ENCODE results near the gene MS4A2.
"Not testable (repeated sequence)": the region's sequence is repeated elsewhere in the genome, so short reads cannot be mapped to it uniquely, and the experiment has no call there.

MS4A2 gene

DNA sequence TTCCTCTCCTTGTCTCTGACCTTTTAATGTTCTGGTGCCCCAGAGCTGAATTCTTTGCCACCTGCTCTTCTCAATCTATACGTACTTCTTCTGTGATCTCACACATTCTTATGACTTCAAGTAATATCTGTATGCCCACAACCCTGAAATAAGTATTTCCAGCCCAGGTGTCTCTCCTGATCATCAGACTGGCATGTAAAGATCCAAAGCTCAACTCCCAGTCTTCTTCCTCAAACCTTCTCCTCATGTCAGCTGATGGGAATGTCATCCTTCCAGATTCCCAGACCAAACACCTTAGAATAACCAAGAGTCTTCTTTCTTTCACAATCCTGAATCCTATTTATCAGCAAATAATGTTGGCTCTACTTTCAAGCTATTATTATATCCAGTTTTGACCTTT lies 22.7 kb upstream of the MS4A2 start:
- no peak overlapping the region for H3K4me3 ChIP-seq (ENCODE audit: low read depth, low read length)
- no peak for DNase-seq (ENCODE audit: low read depth)
- TF ChIP-seq, protein P1, sequence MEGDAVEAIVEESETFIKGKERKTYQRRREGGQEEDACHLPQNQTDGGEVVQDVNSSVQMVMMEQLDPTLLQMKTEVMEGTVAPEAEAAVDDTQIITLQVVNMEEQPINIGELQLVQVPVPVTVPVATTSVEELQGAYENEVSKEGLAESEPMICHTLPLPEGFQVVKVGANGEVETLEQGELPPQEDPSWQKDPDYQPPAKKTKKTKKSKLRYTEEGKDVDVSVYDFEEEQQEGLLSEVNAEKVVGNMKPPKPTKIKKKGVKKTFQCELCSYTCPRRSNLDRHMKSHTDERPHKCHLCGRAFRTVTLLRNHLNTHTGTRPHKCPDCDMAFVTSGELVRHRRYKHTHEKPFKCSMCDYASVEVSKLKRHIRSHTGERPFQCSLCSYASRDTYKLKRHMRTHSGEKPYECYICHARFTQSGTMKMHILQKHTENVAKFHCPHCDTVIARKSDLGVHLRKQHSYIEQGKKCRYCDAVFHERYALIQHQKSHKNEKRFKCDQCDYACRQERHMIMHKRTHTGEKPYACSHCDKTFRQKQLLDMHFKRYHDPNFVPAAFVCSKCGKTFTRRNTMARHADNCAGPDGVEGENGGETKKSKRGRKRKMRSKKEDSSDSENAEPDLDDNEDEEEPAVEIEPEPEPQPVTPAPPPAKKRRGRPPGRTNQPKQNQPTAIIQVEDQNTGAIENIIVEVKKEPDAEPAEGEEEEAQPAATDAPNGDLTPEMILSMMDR (conservative IDR thresholded peaks at IDR 0.05; ENCODE audit: low read depth, low read length): no peak

DNA sequence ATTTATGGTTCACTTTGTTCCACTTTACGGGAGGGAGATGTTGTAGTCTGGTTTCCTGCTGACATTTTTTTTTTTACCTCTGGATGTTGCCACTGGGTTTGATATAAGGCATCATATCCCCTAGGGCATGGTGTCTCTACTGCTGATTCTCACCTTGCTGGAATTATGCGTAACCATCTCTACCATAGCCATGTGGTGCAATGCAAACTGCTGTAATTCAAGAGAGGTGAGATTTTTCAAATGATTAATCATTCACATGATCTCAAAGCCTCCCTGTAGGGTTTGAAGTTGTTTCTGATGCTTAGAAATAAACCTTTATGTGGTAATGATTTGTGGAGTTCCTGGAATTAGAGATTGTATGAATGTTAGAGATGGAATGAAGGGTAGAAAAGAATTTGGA lies 19.0 kb upstream of the MS4A2 start:
- TF ChIP-seq, protein P1 (conservative IDR thresholded peaks at IDR 0.05; ENCODE audit: low read depth, low read length): no peak
- no peak for DNase-seq (ENCODE audit: low read depth)
- no peak overlapping the region for H3K4me3 ChIP-seq (ENCODE audit: low read depth, low read length)

DNA sequence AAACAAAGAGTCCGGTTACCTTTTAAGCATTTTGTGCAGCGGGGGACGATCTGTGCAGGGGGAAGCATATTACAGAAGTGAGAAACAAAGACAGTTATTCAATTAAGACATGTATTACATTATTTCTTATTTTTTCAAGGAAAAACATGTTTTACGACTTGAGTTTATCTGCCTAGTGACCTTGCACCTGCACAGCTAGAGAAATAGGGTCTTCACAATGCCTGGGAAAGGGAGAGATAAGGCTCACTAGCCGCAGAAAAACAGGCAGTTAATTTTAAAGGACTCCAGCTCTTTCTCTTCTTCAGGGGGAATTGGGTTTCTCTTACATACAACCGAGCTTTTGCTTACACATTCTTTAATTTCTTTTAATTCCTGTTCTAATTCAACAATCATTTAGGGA lies 16.8 kb upstream of the MS4A2 start:
- DNase-seq (ENCODE audit: low read depth); H3K4me3 ChIP-seq (ENCODE audit: low read depth, low read length): not testable (repeated sequence)

DNA sequence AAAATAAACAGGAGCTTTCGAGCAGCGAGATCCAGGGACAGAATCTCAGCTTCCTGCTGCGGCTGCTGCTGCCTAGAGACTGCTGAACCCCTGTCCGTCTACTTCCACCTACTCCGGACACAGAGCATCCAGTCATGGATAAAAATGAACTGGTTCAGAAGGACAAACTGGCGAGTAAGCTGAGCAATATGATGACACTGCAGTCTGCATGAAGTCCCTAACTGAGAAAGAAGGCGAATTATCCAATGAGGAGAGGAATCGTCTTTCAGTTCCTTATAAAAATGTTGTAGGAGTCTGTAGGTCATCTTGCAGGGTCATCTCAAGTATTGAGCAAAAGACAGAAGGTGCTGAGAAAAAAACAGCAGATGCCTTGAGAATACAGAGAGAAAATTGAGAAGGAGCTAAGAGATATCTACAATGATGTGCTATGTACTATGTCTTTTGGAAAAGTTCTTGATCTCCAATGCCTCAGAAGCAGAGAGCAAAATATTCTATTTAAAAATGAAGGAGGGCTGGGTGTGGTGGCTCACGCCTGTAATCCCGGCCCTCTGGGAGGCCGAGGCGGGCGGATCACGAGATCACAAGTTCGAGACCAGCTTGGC lies 11.1 kb upstream of the MS4A2 start:
- H3K4me3 ChIP-seq (ENCODE audit: low read depth, low read length): no peak overlapping the region
- TF ChIP-seq, protein P1 (conservative IDR thresholded peaks at IDR 0.05; ENCODE audit: low read depth, low read length): no peak
- no peak for DNase-seq (ENCODE audit: low read depth)

DNA sequence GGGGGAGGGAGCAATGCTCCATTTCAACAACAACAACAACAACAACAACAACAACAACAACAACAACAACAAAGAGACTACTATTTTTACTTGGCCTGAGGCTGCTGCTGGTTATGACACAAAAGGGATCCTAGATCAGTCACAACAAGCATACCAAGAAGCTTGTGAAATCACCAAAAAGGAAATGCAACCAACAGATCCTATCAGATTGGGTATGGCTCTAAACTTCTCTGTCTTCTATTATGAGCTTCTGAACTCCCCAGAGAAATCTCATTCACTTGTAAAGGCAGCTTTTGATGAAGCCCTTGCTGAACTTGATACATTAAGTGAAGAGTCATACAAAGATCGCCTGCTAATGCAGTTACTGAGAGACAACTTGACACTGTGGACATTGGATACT lies 10.5 kb upstream of the MS4A2 start:
- H3K4me3 ChIP-seq (ENCODE audit: low read depth, low read length): no peak overlapping the region
- TF ChIP-seq, protein P1 (conservative IDR thresholded peaks at IDR 0.05; ENCODE audit: low read depth, low read length): no peak
- DNase-seq (ENCODE audit: low read depth): no peak

GRCh38 chr11:60078745-60079144 lies 9.7 kb upstream of the MS4A2 start:
- no peak overlapping the region for H3K4me3 ChIP-seq (ENCODE audit: low read depth, low read length)
- DNase-seq (ENCODE audit: low read depth): no peak
- TF ChIP-seq, protein P1 (conservative IDR thresholded peaks at IDR 0.05; ENCODE audit: low read depth, low read length): no peak

DNA sequence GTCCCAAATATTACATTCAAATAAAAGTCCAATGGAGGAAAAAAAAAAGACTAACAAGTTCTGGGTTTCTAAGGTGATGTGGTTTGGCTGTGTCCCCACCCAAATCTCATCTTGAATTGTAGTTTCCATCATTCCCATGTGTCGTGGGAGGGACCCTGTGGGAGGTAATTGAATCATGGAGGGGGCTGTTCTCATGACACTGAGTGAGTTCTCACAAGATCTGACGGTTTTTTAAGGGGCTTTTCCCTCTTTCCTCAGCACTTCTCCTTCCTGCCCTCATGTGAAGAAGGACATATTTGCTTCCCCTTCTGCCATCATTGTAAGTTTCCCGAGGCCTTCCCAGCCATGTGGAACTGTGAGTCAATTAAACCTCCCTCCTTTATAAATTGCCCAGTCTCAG lies 7.9 kb upstream of the MS4A2 start:
- DNase-seq (ENCODE audit: low read depth): no peak
- TF ChIP-seq, protein P1 (conservative IDR thresholded peaks at IDR 0.05; ENCODE audit: low read depth, low read length): no peak
- no peak overlapping the region for H3K4me3 ChIP-seq (ENCODE audit: low read depth, low read length)

Data from choroid plexus epithelial cell (primary cell).